H1 (cell line): ENCODE results near the gene RHOB. TPM values are rescaled to one million over a fixed set of nuclear protein-coding genes. Genes with fewer than 3 reads are reported as not detected.

Experiments used
- BACH1 ChIP-seq: IDR thresholded peaks from 2 replicates; pipeline ENCODE4 v1.6.1; 2012; ENCODE audit warnings: low read length, improper control_type of control experiment
- CHD7 ChIP-seq: fragments of 300-600 bp; sonication (generic); IDR thresholded peaks from 2 replicates; pipeline ENCODE4 v1.7.1; 2012; ENCODE audit warnings: low read length, moderate library complexity, mild to moderate bottlenecking, inconsistent platforms; ENCODE audit not compliant: insufficient replicate concordance
- EP300 ChIP-seq, 2 experiments: IDR thresholded peaks; 1 replicate in 1 of 2; 2 replicates in 1 of 2; pipeline ENCODE4 v1.6.1; 2011 to 2012; ENCODE audit warnings: low read depth in 2 of 2, low read length in 2 of 2, mild to moderate bottlenecking in 2 of 2, borderline replicate concordance in 1 of 2, inconsistent platforms in 1 of 2, moderate library complexity in 1 of 2
- GTF2F1 ChIP-seq: IDR thresholded peaks from 2 replicates; pipeline ENCODE4 v1.6.1; 2012; ENCODE audit warnings: low read depth, low read length, improper control_type of control experiment, borderline replicate concordance
- HDAC2 ChIP-seq, 2 experiments: fragments of 300-600 bp in 1 of 2; sonication (generic) in 1 of 2; IDR thresholded peaks; 2 replicates each; pipeline ENCODE4 v1.6.1; 2011 to 2012; ENCODE audit warnings: low read depth in 2 of 2, low read length in 2 of 2, mild to moderate bottlenecking in 2 of 2, moderate library complexity in 2 of 2, borderline replicate concordance in 1 of 2, inconsistent platforms in 1 of 2
- JUND ChIP-seq: IDR thresholded peaks from 2 replicates; pipeline ENCODE4 v1.6.1; 2011; ENCODE audit warnings: mild to moderate bottlenecking, improper control_type of control experiment, low read length
- KDM4A ChIP-seq: IDR thresholded peaks from one replicate; pipeline ENCODE4 v1.7.1; 2012; ENCODE audit warnings: low read depth, mild to moderate bottlenecking, moderate library complexity, low read length, inconsistent platforms; ENCODE audit not compliant: severe bottlenecking
- NANOG ChIP-seq: IDR thresholded peaks from 2 replicates; pipeline ENCODE4 v1.6.1; 2011; ENCODE audit warnings: low read length, low read depth, mild to moderate bottlenecking, inconsistent platforms; ENCODE audit not compliant: insufficient read depth, poor library complexity, severe bottlenecking
- SP2 ChIP-seq: IDR thresholded peaks from 2 replicates; pipeline ENCODE4 v1.6.1; 2012; ENCODE audit warnings: mild to moderate bottlenecking, low read length, inconsistent platforms
- SP4 ChIP-seq: IDR thresholded peaks from 2 replicates; pipeline ENCODE4 v1.6.1; 2012; ENCODE audit warnings: low read length, inconsistent platforms
- SUZ12 ChIP-seq: fragments of 200-600 bp; sonication (generic); IDR thresholded peaks from 2 replicates; pipeline ENCODE4 v1.6.1; 2012; ENCODE audit warnings: mild to moderate bottlenecking, inconsistent platforms, low read length, moderate library complexity, mixed read lengths
- polyA plus RNA-seq, 7 experiments: library from polyadenylated mRNA; depleted of rRNA in 3 of 7; stranded (reverse) in 5 of 7; unstranded in 2 of 7; fragments of >200 nt in 5 of 7; fragments of 200-250 nt in 2 of 7; gene quantifications; 1 replicate in 5 of 7; 2 replicates in 1 of 7; 4 replicates in 1 of 7; pipeline versions ENCODE4 v1.2.1 to v1.2.3, GENCODE V29; 2011 to 2013; ENCODE audit warnings: missing spikeins in 2 of 7, mixed read lengths in 2 of 7
- total RNA-seq: library from RNA; stranded (reverse); fragmentation: NEBNext Ultra II Directional; extraction: Animal tissue kit (Norgen Biotek cat#: 25700); gene quantifications from 2 replicates; pipeline ENCODE4 v1.2.1, GENCODE V29; 2021

The RHOB gene
- total and polyA plus RNA-seq, 2 of the 8 experiments (the other 6 are each of a cell fraction or from before 2014, with no cell fraction given), result 9.3 to 9.5 TPM

- TF ChIP-seq CHD7 (no peak), EP300 (IDR thresholded peaks at IDR 0.05; ENCODE audit: borderline replicate concordance in 1 of 2, low read depth in 2 of 2, low read length in 2 of 2) (no peak), KDM4A (no peak), SUZ12 (no peak), SP4 (no peak), BACH1 (no peak), NANOG (no peak), GTF2F1 (no peak), HDAC2 (IDR thresholded peaks at IDR 0.05; ENCODE audit: borderline replicate concordance in 1 of 2, low read depth in 2 of 2, low read length in 2 of 2) (no peak), SP2 (no peak), JUND (no peak)
- TF ChIP-seq, all 59 proteins: peak for 0
These were observed 18.8 kb upstream of the RHOB start (continued) for GRCh38 chr2:20427931-20428526.
